HEK293 (cell line): Measurements from ENCODE around the gene PRKG1.

ENCODE experiments used
- CTCF ChIA-PET: fragments of 350-600 bp; formaldehyde crosslinking; extraction: SDS; loops from one replicate; lab custom pipeline; 2021; ENCODE audit warnings: antibody characterized with exemption; lab: Yijun Ruan, JAX
- POLR2A ChIA-PET: fragments of 300-600 bp; formaldehyde crosslinking; extraction: SDS; loops from one replicate; lab custom pipeline; 2020; ENCODE audit warnings: antibody characterized with exemption, inconsistent platforms; lab: Yijun Ruan, JAX
- H3K27ac ChIP-seq: fragments of 200-500 bp; sonication (Bioruptor generic); 2 replicates; pipeline ENCODE4 v1.5.1; 2014; ENCODE audit warnings: low read depth, low read length, control low read depth, inconsistent platforms; ENCODE audit errors: extremely low read depth
- H3K36me3 ChIP-seq, 2 experiments: fragments of 200-500 bp in 1 of 2; sonication (Bioruptor generic) in 1 of 2; 1 replicate in 1 of 2; 2 replicates in 1 of 2; pipeline ENCODE4 v1.5.1; 2014 to 2017; ENCODE audit warnings: inconsistent platforms in 2 of 2, low read length in 2 of 2; ENCODE audit not compliant: control insufficient read depth in 2 of 2, insufficient read depth in 1 of 2
- H3K4me1 ChIP-seq: fragments of 200-500 bp; sonication (Bioruptor generic); 2 replicates; pipeline ENCODE4 v1.5.1; 2014; ENCODE audit warnings: mild to moderate bottlenecking, low read length, inconsistent platforms; ENCODE audit not compliant: control insufficient read depth, insufficient read depth
- H3K4me3 ChIP-seq: 2 replicates; pipeline ENCODE4 v1.5.1; 2011; ENCODE audit warnings: low read depth, mild to moderate bottlenecking, control low read depth, low read length, moderate library complexity
- H3K9me3 ChIP-seq: fragments of 200-500 bp; sonication (Bioruptor generic); 2 replicates; pipeline ENCODE4 v1.5.1; 2014; ENCODE audit warnings: low read depth, low read length, inconsistent platforms; ENCODE audit not compliant: control insufficient read depth, insufficient read depth
- TCF7L2 ChIP-seq: IDR thresholded peaks from 2 replicates; pipeline ENCODE4 v1.6.1; 2011; ENCODE audit warnings: low read depth, mild to moderate bottlenecking, inconsistent platforms, low read length, moderate library complexity, borderline replicate concordance
- ZFP37 ChIP-seq: fragments of 450-650 bp; formaldehyde crosslinking; IDR thresholded peaks from 2 replicates; pipeline ENCODE4 v1.5.1; 2016; ENCODE audit warnings: missing biosample characterization, missing genetic modification characterization
- ZNF10 ChIP-seq: fragments of 450-650 bp; formaldehyde crosslinking; IDR thresholded peaks from 2 replicates; pipeline ENCODE4 v1.5.1; 2017; ENCODE audit warnings: missing biosample characterization, missing genetic modification characterization
- ZNF138 ChIP-seq: fragments of 450-650 bp; formaldehyde crosslinking; IDR thresholded peaks from 2 replicates; pipeline ENCODE4 v1.5.1; 2016; ENCODE audit warnings: missing biosample characterization, missing genetic modification characterization, borderline replicate concordance
- ZNF239 ChIP-seq: fragments of 450-650 bp; formaldehyde crosslinking; IDR thresholded peaks from 2 replicates; pipeline ENCODE4 v1.5.1; 2016; ENCODE audit warnings: missing biosample characterization, missing genetic modification characterization
- ZNF501 ChIP-seq: fragments of 450-650 bp; formaldehyde crosslinking; IDR thresholded peaks from 2 replicates; pipeline ENCODE4 v1.5.1; 2016; ENCODE audit warnings: missing biosample characterization, missing genetic modification characterization
- ZNF624 ChIP-seq: fragments of 450-650 bp; formaldehyde crosslinking; IDR thresholded peaks from 2 replicates; pipeline ENCODE4 v1.5.1; 2017; ENCODE audit warnings: missing biosample characterization, missing genetic modification characterization
- ZNF658 ChIP-seq: fragments of 450-650 bp; formaldehyde crosslinking; IDR thresholded peaks from 2 replicates; pipeline ENCODE4; 2016; ENCODE audit warnings: missing biosample characterization, missing genetic modification characterization
- ZNF768 ChIP-seq: fragments of 450-650 bp; formaldehyde crosslinking; IDR thresholded peaks from 2 replicates; pipeline ENCODE4 v1.5.1; 2018; ENCODE audit warnings: missing biosample characterization, mild to moderate bottlenecking, missing genetic modification characterization
- ZNF777 ChIP-seq: fragments of 450-650 bp; formaldehyde crosslinking; IDR thresholded peaks from 2 replicates; pipeline ENCODE4 v1.5.1; 2017; ENCODE audit warnings: missing biosample characterization, missing genetic modification characterization, borderline replicate concordance
- ZNF837 ChIP-seq: fragments of 450-650 bp; formaldehyde crosslinking; IDR thresholded peaks from 2 replicates; pipeline ENCODE4 v1.5.1; 2016; ENCODE audit warnings: missing biosample characterization, missing genetic modification characterization
- TF ChIP-seq, protein P1 (sequence below): fragments of 450-650 bp; formaldehyde crosslinking; IDR thresholded peaks from 2 replicates; pipeline ENCODE4 v1.5.1; 2016; ENCODE audit warnings: missing biosample characterization, missing genetic modification characterization
- TF ChIP-seq, protein P2 (sequence below): fragments of 450-650 bp; IDR thresholded peaks from 2 replicates; pipeline ENCODE4 v1.5.1; 2018; ENCODE audit warnings: missing biosample characterization, missing genetic modification characterization
- TF ChIP-seq, protein P3 (sequence below): sonication (generic); formaldehyde crosslinking; IDR thresholded peaks from 2 replicates; pipeline ENCODE4 v1.8.1; 2022; ENCODE audit warnings: mild to moderate bottlenecking, moderate library complexity, missing genetic modification reagents
- TF ChIP-seq, protein P4 (sequence below): fragments of 450-650 bp; formaldehyde crosslinking; IDR thresholded peaks from 2 replicates; pipeline ENCODE4 v1.5.1; 2016; ENCODE audit warnings: missing biosample characterization, missing genetic modification characterization

PRKG1 gene

DNA sequence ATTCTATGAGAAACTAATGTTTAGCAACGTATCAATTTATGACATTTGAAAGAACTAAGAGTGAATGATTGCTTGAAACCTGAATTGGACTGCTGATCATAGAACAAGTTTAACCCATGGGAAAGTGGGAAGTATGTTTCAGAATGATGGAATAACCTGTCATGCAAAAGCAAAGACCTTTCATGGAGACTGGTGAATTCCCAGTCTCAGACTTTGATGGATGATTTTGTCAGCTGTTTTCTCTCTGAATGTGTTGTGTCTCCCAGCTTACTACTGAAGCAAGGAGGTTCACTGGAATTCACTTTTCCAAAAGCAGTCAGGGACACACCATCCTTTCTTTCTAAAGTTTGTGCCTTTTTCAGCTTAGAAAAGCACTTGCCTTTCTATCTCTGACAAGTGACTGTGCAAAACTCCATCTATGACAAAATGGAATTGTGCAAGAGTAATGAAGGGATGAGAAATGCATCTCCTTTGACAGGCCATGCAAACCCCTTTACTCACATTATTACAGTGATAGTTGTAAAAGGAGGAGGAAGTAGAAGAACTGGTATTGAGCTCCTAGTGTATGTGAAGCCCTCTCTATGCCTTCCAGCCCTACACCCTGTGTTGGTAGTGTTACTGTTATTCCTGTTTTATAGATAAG, 176.1 kb downstream of the PRKG1 start (continued):
- TF ChIP-seq ZNF768 (tag by site-specific recombination) (no peak), ZNF837 (tag by site-specific recombination) (no peak)

DNA sequence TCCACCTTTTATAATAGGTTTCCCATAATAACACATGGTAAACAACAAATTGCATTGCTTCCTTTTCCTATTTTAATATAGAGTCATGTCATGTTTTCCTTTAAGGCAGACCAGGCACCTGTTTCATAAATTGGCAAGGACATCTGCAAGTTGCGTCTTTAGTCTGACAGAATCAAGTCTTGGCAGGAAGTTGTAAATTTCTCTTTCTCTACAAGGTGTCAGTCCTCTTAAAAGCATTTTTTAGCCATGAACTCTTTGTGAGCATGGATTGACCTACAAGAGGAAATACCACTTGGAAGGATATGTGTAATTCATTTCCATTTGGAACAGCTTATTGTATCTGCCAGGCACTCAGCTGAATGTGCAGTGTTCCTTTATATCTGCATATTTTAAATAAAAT, 176.8 kb downstream of the PRKG1 start:
- CTCF ChIA-PET: no interaction called here
- no peak overlapping the region for H3K27ac ChIP-seq
- H3K36me3 ChIP-seq: no peaks in the 10 kb centered on the region
- peaks cover 15% of the 10 kb centered on the region for H3K4me1 ChIP-seq
- TF ChIP-seq ZNF501 (tag by site-specific recombination): no peak
- no peaks in the 10 kb centered on the region for H3K9me3 ChIP-seq
- POLR2A ChIA-PET: no interaction called here
- H3K4me3 ChIP-seq: no peak overlapping the region

DNA sequence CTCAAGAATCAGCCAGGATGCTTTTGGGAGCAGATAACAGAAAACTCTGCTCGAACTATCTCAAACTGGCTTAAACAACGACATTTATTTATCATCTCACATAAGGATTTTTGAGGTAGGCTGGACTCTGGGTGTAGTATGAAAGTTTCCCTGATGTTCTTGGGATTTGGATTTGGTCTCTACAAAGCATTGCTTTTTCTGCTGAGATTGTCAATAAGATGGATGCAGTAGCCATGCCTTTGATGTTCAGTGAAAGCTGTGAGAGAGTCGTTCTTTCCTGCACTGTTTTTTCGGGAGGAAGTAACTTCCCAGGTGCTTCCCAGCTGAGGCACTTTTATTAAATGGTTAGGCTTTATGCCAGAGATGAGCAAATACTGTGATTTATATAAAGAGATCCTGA, 181.1 kb downstream of the PRKG1 start:
- POLR2A ChIA-PET: no interaction called here
- no peaks in the 10 kb centered on the region for H3K9me3 ChIP-seq
- no peaks in the 10 kb centered on the region for H3K36me3 ChIP-seq
- no peak for TF ChIP-seq ZNF239 (tag by site-specific recombination)
- TF ChIP-seq, protein P1, sequence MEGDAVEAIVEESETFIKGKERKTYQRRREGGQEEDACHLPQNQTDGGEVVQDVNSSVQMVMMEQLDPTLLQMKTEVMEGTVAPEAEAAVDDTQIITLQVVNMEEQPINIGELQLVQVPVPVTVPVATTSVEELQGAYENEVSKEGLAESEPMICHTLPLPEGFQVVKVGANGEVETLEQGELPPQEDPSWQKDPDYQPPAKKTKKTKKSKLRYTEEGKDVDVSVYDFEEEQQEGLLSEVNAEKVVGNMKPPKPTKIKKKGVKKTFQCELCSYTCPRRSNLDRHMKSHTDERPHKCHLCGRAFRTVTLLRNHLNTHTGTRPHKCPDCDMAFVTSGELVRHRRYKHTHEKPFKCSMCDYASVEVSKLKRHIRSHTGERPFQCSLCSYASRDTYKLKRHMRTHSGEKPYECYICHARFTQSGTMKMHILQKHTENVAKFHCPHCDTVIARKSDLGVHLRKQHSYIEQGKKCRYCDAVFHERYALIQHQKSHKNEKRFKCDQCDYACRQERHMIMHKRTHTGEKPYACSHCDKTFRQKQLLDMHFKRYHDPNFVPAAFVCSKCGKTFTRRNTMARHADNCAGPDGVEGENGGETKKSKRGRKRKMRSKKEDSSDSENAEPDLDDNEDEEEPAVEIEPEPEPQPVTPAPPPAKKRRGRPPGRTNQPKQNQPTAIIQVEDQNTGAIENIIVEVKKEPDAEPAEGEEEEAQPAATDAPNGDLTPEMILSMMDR (tag by site-specific recombination): no peak
- no peak for TF ChIP-seq ZNF624 (tag by site-specific recombination)
- TF ChIP-seq, protein P2, sequence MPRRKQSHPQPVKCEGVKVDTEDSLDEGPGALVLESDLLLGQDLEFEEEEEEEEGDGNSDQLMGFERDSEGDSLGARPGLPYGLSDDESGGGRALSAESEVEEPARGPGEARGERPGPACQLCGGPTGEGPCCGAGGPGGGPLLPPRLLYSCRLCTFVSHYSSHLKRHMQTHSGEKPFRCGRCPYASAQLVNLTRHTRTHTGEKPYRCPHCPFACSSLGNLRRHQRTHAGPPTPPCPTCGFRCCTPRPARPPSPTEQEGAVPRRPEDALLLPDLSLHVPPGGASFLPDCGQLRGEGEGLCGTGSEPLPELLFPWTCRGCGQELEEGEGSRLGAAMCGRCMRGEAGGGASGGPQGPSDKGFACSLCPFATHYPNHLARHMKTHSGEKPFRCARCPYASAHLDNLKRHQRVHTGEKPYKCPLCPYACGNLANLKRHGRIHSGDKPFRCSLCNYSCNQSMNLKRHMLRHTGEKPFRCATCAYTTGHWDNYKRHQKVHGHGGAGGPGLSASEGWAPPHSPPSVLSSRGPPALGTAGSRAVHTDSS (tag by site-specific recombination): no peak
- no peak for TF ChIP-seq ZNF658
- TF ChIP-seq ZNF138: no peak
- no peak for TF ChIP-seq TCF7L2
- TF ChIP-seq ZFP37 (tag by site-specific recombination): no peak
- TF ChIP-seq, protein P3, sequence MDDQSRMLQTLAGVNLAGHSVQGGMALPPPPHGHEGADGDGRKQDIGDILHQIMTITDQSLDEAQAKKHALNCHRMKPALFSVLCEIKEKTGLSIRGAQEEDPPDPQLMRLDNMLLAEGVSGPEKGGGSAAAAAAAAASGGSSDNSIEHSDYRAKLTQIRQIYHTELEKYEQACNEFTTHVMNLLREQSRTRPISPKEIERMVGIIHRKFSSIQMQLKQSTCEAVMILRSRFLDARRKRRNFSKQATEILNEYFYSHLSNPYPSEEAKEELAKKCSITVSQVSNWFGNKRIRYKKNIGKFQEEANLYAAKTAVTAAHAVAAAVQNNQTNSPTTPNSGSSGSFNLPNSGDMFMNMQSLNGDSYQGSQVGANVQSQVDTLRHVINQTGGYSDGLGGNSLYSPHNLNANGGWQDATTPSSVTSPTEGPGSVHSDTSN (CRISPR knock-in tag): no peak
- TF ChIP-seq ZNF10 (tag by site-specific recombination): no peak
- TF ChIP-seq, protein P4, sequence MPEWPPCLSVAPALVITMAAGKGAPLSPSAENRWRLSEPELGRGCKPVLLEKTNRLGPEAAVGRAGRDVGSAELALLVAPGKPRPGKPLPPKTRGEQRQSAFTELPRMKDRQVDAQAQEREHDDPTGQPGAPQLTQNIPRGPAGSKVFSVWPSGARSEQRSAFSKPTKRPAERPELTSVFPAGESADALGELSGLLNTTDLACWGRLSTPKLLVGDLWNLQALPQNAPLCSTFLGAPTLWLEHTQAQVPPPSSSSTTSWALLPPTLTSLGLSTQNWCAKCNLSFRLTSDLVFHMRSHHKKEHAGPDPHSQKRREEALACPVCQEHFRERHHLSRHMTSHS: no peak
- no peak for TF ChIP-seq ZNF777 (tag by site-specific recombination)
- H3K4me3 ChIP-seq: no peak overlapping the region
- no peaks in the 10 kb centered on the region for H3K4me1 ChIP-seq
- CTCF ChIA-PET: no interaction called here
- H3K27ac ChIP-seq: no peak overlapping the region
